Neural cell (in vitro differentiated cells): ENCODE results near the gene HS3ST6. TPM values are rescaled to one million over a fixed set of nuclear protein-coding genes. Genes with fewer than 3 reads are reported as not detected.
A peak's percentile ranks its signal among the peaks of the same experiment; 100 is the strongest.

Experiments
- H2AFZ ChIP-seq: fragments of 200-600, 300-800 bp; sonication (generic), shearing (Covaris generic); 2 replicates; pipeline ENCODE4 v1.6.0; 2014; ENCODE audit warnings: low read depth, mild to moderate bottlenecking, antibody characterized with exemption, low read length, moderate library complexity
- H3F3A ChIP-seq: fragments of 200-600 bp; shearing (Covaris generic); 2 replicates; pipeline ENCODE4 v1.6.1; 2016; ENCODE audit warnings: mild to moderate bottlenecking, moderate library complexity, mixed read lengths, antibody characterized with exemption, low read length; ENCODE audit not compliant: insufficient read depth, poor library complexity, severe bottlenecking
- H3K27ac ChIP-seq: fragments of 200-600, 300-800 bp; sonication (generic), shearing (Covaris generic); 2 replicates; pipeline ENCODE4 v1.5.1; 2014; ENCODE audit warnings: mild to moderate bottlenecking, low read length, moderate library complexity
- H3K27me3 ChIP-seq: fragments of 300-800, 200-600 bp; sonication (generic), shearing (Covaris generic); 2 replicates; pipeline ENCODE4 v1.6.0; 2014; ENCODE audit warnings: mild to moderate bottlenecking, low read depth, low read length, moderate library complexity; ENCODE audit not compliant: insufficient read depth
- H3K36me3 ChIP-seq: fragments of 300-800, 200-600 bp; sonication (generic), shearing (Covaris generic); 2 replicates; pipeline ENCODE4 v1.5.1; 2014; ENCODE audit warnings: mild to moderate bottlenecking, antibody characterized with exemption, low read length, moderate library complexity; ENCODE audit not compliant: insufficient read depth
- H3K4me2 ChIP-seq: fragments of 300-800, 200-600 bp; sonication (generic), shearing (Covaris generic); 2 replicates; pipeline ENCODE4 v1.6.0; 2014; ENCODE audit warnings: mild to moderate bottlenecking, low read length
- H3K4me3 ChIP-seq: fragments of 300-800, 200-600 bp; sonication (generic), shearing (Covaris generic); 2 replicates; pipeline ENCODE4 v1.5.1; 2014; ENCODE audit warnings: mild to moderate bottlenecking, low read length, moderate library complexity
- H3K79me2 ChIP-seq: fragments of 200-600 bp; shearing (Covaris generic); replicated peaks from 2 replicates; pipeline ENCODE4 v1.6.0; 2014; ENCODE audit warnings: mild to moderate bottlenecking, low read length, moderate library complexity; ENCODE audit not compliant: insufficient read depth
- H3K9ac ChIP-seq: fragments of 300-800, 200-600 bp; sonication (generic), shearing (Covaris generic); 2 replicates; pipeline ENCODE4 v1.6.1; 2016; ENCODE audit warnings: mild to moderate bottlenecking, low read length, mixed read lengths
- H3K9me2 ChIP-seq: fragments of 200-600 bp; shearing (Covaris generic); 2 replicates; pipeline ENCODE4 v1.6.1; 2016; ENCODE audit warnings: mild to moderate bottlenecking, low read length, mixed read lengths; ENCODE audit not compliant: insufficient read depth
- H3K9me3 ChIP-seq: fragments of 200-600, 300-800 bp; sonication (generic), shearing (Covaris generic); 2 replicates; pipeline ENCODE4 v1.6.1; 2016; ENCODE audit warnings: mild to moderate bottlenecking, mixed run types, low read length, moderate library complexity, mixed read lengths
- H4K20me1 ChIP-seq: fragments of 200-600 bp; shearing (Covaris generic); 2 replicates; pipeline ENCODE4 v1.6.1; 2016; ENCODE audit warnings: mild to moderate bottlenecking, mixed run types; ENCODE audit not compliant: insufficient read depth
- CTCF ChIP-seq: fragments of 450-650 bp; IDR thresholded peaks from 2 replicates; pipeline ENCODE4 v1.5.1; 2014; ENCODE audit warnings: antibody characterized with exemption, mild to moderate bottlenecking, moderate library complexity; ENCODE audit not compliant: poor library complexity, severe bottlenecking
- EP300 ChIP-seq: fragments of 450-650 bp; conservative IDR thresholded peaks from 2 replicates; pipeline ENCODE4 v1.6.1; 2014; ENCODE audit warnings: antibody characterized with exemption, mild to moderate bottlenecking, moderate library complexity; ENCODE audit not compliant: poor library complexity, severe bottlenecking
- EZH2 ChIP-seq: fragments of 200-600, 300-800 bp; shearing (Covaris generic), sonication (generic); IDR thresholded peaks from 2 replicates; pipeline ENCODE4 v1.6.1; 2014; ENCODE audit warnings: antibody characterized with exemption, low read length, borderline replicate concordance, mild to moderate bottlenecking; ENCODE audit not compliant: insufficient read depth, poor library complexity, severe bottlenecking
- MXI1 ChIP-seq: fragments of 450-650 bp; conservative IDR thresholded peaks from 2 replicates; pipeline ENCODE4 v1.6.1; 2014; ENCODE audit warnings: antibody characterized with exemption, mild to moderate bottlenecking; ENCODE audit not compliant: poor library complexity, severe bottlenecking
- POLR2AphosphoS5 ChIP-seq: IDR thresholded peaks from 2 replicates; pipeline ENCODE4 v1.6.1; 2012
- RAD21 ChIP-seq: fragments of 450-650 bp; conservative IDR thresholded peaks from 2 replicates; pipeline ENCODE4 v1.6.1; 2014; ENCODE audit warnings: antibody characterized with exemption, mild to moderate bottlenecking, moderate library complexity
- REST ChIP-seq: IDR thresholded peaks from 2 replicates; pipeline ENCODE4 v1.6.1; 2012; ENCODE audit warnings: borderline replicate concordance
- SMC3 ChIP-seq: fragments of 450-650 bp; conservative IDR thresholded peaks from 2 replicates; pipeline ENCODE4 v1.6.1; 2014; ENCODE audit warnings: antibody characterized with exemption, mild to moderate bottlenecking, moderate library complexity; ENCODE audit not compliant: poor library complexity
- TAF1 ChIP-seq: IDR thresholded peaks from 2 replicates; pipeline ENCODE4 v1.6.1; 2012; ENCODE audit warnings: low read depth
- polyA plus RNA-seq: library from polyadenylated mRNA; depleted of rRNA; stranded (reverse); fragments of >200 nt; gene quantifications from 2 replicates; pipeline ENCODE4 v1.2.3, GENCODE V29; 2014

HS3ST6 gene
- polyA plus RNA-seq, 1 donor from 2014 or later = not detected

- H4K20me1 ChIP-seq = no peaks in the 10 kb centered on the region
- no peaks in the 10 kb centered on the region for H3K79me2 ChIP-seq
- H2AFZ ChIP-seq = no peak overlapping the region
- TF ChIP-seq RAD21 = peak; percentile 75
- TF ChIP-seq EZH2 = no peak
- TF ChIP-seq MXI1 = no peak
- TF ChIP-seq SMC3 = peak; percentile 66
- no peak for TF ChIP-seq EP300
- peak; percentile 68 for TF ChIP-seq CTCF
- TF ChIP-seq REST = no peak
- TF ChIP-seq POLR2AphosphoS5 = no peak
- TF ChIP-seq TAF1 = no peak
- no peaks in the 10 kb centered on the region for H3F3A ChIP-seq
- no peak overlapping the region for H3K4me2 ChIP-seq
- no peak overlapping the region for H3K27ac ChIP-seq
- no peaks in the 10 kb centered on the region for H3K36me3 ChIP-seq
- no peak overlapping the region for H3K4me3 ChIP-seq
- no peaks in the 10 kb centered on the region for H3K9me2 ChIP-seq
- H3K9me3 ChIP-seq = no peaks in the 10 kb centered on the region
- H3K9ac ChIP-seq = no peak overlapping the region
- H3K27me3 ChIP-seq = peaks cover 43% of the 10 kb centered on the region
These were observed 54.3 kb downstream of the HS3ST6 start for GRCh38 chr16:1863681-1864460.

- H3K27me3 ChIP-seq = peaks cover 56% of the 10 kb centered on the region
- no peaks in the 10 kb centered on the region for H4K20me1 ChIP-seq
- no peak overlapping the region for H3K9ac ChIP-seq
These were observed 55.8 kb downstream of the HS3ST6 start for GRCh38 chr16:1862394-1862793.

More at GRCh38 chr16:1862394-1862793, 55.8 kb downstream of the HS3ST6 start:
- Histone ChIP-seq H3K9me2 (no peaks in the 10 kb centered on the region), H3K79me2 (no peaks in the 10 kb centered on the region), H3K27ac (no peak overlapping the region), H2AFZ (no peak overlapping the region), H3K4me2 (no peak overlapping the region), H3F3A (no peaks in the 10 kb centered on the region), H3K4me3 (no peak overlapping the region), H3K9me3 (no peaks in the 10 kb centered on the region), H3K36me3 (no peaks in the 10 kb centered on the region)
- TF ChIP-seq TAF1 (no peak), EP300 (no peak), POLR2AphosphoS5 (no peak), SMC3 (no peak), REST (no peak), EZH2 (no peak), RAD21 (no peak), MXI1 (no peak), CTCF (no peak)
